Activated CD4-positive, alpha-beta T cell treated with anti-CD3 and anti-CD28 coated beads, Interleukin-2, Interleukin-6, amounts not matched to agents 100 ng/mL and 50 ng/mL, durations not matched to agents 16 hours and 8 hours (primary cell): Measurements from ENCODE around the gene UACA.
"Not testable (repeated sequence)": the region's sequence is repeated elsewhere in the genome, so short reads cannot be mapped to it uniquely, and the experiment has no call there.

Experiments used
- DNase-seq: peaks from one replicate; pipeline ENCODE4 v3.0.0-alpha.2; 2020

The UACA gene

DNA sequence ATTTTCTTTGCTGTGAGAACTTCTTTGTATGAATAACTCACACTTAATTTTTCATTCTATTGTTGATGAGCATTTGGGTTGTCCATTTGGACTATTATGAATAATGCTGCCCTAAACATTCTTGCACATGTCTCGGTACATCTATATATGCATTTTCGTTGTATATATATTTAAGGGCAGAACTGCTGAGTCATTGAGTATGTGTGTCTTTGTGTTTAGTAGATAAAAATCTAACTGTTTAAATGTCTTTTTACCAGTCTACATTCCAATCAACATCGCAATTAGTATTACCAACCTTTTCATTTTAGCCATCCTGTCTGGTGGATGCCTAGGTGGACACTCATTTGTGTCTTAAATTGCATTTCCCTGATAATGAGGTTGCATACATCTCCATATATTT, 144.4 kb downstream of the UACA start:
- DNase-seq = no peak

DNA sequence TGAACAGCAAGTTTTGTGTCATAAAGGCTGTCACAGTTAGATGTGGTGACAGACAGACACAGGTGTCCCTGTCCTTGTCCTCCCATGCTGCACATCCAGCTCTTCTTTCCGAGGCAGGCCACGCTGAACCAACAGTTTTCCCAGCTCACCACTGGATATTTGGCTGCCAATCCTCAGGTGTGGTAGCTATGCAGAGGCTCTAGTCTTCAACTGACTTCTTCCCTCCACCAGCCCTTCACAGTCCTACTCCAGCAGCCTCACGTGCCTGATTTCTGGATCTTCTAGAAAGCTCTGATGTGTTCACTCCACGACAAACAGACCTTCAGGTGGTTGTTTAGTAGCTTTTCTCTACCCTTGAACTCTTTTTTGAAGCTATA, 145.5 kb downstream of the UACA start:
- DNase-seq = no peak

DNA sequence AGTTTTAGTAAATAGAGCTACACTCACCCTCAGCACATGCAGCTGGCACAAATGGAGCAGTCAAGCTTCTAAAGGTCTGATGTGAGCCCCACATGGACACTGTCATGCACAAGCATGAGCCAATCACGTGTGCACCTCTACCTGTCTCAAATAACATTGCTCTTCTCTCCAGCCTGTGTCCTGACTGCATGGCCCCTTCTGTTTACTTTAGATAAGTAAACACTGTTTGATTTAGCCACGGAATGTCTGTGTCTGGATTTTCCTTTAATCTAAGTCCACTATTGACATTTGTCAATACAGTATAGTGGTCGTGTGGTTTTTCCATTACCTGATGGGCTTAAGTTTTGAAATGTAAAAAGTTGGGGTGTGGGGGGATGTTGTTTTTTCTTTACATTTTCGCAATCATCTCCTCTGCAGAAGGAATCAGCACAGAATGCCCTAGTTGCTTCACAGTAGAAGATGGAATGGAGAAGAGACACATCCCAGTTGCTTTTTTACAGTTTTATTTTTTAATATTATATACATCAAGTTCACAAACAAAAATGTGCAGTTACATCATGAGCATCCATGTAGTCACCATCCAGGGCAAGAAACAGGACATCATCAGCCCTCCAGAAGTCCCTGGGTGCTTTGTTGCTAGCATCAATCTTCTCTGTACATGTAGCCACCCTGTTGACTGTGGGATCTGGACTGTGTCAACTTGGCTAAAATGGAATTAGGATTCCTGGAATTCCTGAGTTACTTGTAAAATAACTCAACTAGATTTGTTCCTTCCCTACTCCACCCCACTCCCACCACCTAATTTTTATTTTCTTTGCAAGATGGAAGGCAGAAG, 146.1 kb downstream of the UACA start:
- no peak for DNase-seq

DNA sequence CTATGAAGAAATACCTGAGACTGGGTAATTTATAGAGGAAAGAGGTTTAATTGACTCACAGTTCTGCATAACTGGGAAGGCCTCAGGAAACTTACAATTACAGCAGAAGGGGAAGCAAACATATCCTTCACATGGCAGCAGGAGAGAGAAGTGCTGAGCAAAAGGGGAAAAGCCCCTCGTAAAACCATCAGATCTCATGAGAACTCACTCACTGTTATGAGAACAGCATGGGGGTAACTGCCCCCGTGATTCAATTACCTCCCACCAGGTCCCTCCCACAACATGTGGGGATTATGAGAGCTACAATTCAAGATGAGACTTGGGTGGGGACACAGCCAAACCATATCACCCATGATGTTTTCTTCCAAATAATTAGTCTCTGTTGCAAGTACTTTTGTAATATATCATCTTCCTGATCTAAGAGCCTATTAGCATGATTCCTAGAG, 147.0 kb downstream of the UACA start:
- not testable (repeated sequence) for DNase-seq

DNA sequence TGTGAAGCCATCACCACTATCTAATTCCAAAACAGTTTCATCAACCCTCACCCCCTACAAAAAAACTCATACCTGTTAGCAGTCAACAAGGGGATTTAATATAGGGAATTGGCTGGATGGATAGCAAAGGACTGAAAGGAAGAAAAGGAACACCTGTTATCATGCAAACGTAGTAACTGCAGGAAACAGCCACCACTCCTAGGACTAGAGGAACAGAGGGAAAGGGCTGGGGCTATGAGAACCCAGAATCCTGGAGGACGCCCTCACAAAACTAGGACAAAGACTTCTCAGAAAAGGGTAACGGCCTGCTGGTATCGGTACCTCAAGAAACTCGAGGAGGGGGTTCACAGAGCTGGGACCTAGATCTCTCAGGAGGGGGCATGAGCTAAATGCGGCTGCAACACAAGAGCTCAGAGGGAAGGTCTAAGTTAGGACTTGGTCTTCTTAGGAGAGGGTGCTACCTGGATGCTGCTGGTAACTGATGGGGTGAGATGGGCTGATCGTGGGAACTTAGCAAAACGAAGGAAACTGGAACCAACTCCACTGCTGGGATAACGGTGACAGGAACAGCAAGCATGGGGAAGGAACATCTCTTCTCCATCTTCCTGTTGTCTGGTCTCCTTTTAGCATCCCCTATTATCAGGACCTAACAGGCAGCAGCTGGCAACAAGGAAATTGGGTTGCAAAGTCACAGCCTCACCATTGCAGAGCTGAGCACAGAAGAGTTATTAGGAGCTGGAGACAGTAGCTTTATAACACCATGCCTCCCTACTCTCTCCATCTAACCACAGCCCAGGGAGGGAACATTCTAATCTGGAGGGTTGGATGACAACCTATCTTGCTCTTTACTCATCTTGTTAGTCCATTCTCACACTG, 147.7 kb downstream of the UACA start:
- no peak for DNase-seq

DNA sequence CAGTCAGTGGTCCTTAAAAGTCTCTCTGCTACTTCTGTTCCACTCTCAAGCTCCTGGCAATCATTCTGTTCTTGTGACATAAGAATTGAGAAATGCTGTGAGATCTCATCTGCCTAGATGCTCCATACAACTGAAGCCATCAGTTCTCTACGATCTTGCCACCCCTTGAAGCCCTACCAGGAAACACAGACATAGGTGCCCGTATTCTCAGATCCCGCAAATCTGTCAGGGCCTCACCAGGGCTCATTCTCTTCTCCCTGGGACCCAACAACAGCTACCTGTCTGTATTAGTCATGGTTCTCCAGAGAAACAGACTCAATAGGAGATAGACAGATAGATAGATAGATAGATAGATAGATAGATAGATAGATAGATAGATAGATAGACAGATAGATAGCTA, 149.1 kb downstream of the UACA start:
- no peak for DNase-seq

DNA sequence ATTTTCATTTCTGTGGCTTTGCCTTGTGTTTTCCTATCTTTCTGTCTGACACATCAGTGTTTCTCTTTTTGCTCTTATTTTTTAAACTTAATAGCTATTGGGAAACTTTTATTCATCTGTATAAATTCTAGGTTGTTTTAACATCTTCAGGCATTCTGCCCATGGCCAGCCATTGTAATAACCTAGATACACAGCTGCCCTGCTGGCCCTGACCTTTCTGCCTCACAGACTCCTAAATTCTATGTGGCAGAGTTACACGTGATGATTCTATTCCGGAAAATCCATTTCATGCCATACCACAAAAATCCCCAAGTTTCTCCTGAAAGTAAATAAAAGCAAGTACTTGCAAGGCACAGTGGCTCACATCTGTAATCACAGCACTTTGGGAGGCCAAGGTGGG, 150.1 kb downstream of the UACA start:
- no peak for DNase-seq

DNA sequence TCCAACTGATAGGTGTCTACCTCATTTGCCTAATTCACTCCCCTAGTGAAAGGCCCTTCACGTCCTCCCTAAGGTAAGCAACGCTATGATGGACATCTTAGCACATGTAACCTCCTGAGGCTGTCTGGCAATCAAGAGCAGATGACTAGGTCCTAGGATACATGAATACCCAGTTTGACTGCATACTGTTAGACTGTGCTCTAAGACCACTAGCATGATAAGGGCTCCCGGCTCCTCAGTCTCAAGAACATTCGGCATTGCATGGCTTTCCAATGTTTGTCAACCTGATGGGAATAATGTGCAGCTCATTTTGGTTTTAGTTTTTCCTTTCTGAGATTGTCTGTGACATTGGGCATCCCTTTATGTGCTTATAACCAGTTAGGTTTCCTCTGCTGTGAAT, 152.1 kb downstream of the UACA start:
- no peak for DNase-seq

DNA sequence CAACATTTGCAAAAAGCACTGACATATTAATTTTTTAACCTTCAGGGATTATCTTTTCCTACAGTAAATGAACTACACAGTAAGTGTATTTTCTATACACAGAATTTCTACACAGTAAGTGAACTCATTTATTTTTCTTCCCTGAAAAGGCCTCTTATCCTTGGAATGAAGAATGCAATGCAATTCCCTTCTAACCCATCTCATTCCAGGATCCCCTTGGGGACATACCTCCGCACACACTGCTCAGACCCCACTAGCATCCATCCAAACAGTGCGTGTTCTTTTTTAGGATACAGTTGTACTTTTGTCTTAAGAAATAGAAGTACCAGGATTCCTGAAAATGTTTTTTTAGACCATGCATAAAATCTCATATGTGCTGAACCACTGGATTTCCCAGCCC, 152.8 kb downstream of the UACA start:
- no peak for DNase-seq

DNA sequence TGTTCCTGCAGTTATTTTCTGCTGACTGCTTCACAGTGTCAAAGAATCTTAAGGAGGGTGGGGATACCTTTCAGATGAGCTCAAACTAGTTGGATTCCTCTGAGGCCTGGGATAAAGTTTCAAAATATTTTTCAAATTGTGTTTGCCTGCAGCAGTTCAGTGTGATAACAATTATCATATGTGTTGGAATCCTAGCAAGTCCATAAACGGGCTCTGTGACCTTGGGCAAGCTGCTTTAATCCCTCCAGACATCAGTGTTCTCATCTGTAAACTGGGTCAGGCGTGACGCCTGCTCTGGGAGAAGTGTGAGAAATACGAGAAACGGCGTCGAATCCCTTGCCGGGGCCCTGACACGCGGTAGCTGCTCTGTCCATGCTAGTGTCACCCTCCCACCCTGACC, 153.5 kb downstream of the UACA start:
- DNase-seq = no peak

DNA sequence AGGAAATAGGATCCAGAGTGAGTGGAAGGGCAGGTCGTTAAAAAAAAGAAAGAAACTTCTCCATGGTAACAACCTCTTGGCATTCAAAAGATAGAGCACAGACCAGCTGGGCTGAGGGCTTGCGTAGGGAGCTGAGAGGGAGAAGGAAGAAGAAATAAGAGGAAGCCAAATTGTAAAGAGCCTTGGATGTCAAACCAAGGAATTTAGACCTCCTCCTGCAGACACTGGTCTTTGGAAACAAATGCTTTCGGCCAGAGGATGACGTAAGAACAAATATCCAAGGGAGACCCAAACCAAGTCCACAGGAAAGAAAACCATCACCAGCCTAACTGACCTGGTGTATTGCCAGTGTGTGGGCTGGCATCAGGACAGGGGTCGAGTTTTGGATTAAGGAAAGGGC, 155.2 kb downstream of the UACA start:
- no peak for DNase-seq

DNA sequence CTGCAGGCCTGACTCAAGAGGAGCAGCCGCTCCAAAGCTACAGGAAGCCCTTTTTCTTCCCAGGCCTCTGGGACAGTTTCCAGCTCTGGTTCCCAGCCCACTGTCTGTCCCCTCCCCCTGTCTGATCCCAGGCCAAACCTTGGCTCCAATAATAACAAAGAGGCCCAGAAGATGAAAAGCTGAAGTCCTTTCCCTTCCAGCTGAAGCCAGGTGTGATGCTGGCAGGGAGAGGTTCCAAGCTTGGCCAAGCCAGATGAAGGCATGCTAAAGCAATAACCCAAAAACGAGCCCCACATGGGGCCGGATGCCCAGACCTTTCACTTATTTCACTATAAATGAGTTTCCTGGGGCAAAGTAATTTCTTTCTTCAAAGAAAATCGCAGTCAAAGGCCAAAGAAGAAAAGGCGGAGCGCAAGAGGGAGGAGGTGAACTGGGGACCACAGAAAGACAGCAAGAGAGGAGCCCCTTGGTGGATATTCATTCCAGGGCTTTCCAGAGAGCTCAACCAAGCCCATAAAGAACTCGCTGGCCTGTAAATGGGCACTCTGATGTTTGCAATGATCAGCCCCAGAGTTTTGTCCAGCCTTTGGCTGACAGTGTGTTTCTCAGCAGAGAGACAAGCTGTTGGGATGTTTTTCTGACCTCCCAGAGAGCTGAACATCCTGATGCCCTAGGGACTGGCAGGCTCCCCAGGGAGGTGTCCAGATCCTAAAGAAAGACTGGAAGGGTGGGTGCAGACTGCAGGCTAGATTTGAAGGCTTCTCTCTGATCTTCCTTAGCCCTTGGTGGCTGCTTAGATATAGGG, 157.6 kb downstream of the UACA start:
- DNase-seq = no peak

DNA sequence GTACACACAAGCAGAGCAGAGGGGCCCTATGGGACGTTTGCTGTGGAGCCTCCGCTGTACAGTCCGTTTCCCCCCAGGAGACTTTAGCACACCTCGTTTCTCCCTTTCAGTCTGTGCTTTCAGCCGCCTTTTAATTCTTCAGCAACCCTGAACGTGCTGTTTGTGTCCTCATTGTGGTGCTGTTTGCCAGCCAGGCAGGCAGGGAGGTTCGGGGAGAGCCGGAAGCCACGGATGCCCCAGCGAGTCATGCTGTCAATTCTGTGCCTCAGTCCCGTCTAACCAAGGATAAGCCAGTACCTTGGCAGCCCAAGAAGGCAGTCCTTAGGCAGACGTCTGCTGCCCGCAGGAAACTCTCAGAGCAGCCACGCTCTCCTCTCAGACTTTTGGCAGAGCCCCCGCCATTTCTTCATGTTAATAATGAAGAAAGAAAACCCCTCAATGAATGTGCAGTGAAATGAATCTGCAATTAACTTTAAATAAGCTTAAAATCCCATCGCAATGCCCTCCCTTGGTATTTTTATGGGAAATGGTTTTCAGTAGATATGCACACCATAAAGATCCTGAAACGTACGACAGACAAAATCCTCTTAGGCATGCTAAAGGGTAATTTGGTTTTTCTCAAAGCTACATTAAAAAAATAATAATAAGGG, 158.6 kb downstream of the UACA start:
- DNase-seq = no peak
